ENCODE measurements around the gene FAM117A.

DNA sequence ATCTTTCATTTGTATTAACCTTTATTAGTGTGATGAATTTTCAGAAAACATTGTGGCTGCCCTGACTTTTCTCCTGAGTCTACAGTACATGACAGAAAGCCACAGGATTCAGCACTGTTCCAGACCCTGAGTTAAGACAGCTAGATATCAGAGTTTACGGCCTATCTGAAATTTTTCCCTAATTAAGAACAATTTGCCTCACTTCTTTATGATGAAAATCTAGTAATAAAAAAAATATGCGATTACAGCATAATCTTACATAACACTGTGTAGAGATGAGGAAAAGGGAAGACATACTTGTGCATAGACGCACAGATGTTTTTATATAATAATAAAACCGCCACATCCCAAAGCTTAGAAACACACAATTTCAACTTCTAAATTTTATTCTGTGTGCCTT is 93.3 kb downstream of the FAM117A start:
- no peak for TF ChIP-seq EZH2 (IDR thresholded peaks at IDR 0.05; ENCODE audit: borderline replicate concordance, low read depth, low read length, severe bottlenecking)
- TF ChIP-seq, protein P1, sequence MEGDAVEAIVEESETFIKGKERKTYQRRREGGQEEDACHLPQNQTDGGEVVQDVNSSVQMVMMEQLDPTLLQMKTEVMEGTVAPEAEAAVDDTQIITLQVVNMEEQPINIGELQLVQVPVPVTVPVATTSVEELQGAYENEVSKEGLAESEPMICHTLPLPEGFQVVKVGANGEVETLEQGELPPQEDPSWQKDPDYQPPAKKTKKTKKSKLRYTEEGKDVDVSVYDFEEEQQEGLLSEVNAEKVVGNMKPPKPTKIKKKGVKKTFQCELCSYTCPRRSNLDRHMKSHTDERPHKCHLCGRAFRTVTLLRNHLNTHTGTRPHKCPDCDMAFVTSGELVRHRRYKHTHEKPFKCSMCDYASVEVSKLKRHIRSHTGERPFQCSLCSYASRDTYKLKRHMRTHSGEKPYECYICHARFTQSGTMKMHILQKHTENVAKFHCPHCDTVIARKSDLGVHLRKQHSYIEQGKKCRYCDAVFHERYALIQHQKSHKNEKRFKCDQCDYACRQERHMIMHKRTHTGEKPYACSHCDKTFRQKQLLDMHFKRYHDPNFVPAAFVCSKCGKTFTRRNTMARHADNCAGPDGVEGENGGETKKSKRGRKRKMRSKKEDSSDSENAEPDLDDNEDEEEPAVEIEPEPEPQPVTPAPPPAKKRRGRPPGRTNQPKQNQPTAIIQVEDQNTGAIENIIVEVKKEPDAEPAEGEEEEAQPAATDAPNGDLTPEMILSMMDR (IDR thresholded peaks at IDR 0.05; ENCODE audit: borderline replicate concordance, extremely low read depth, low read length, poor library complexity, severe bottlenecking) = no peak
